CD14-positive monocyte (primary cell): Measurements from ENCODE around the gene TMTC2. TPM values are rescaled to one million over a fixed set of nuclear protein-coding genes. Genes with fewer than 3 reads are reported as not detected.

Experiments used
- DNase-seq, 3 donors: peaks; one replicate each; pipeline ENCODE4 v3.0.0-alpha.2; 2011 to 2022
- H2AFZ ChIP-seq: 2 replicates; pipeline ENCODE4 v1.6.0; 2012; ENCODE audit warnings: mild to moderate bottlenecking, low read depth, low read length, inconsistent platforms; ENCODE audit not compliant: insufficient read depth, poor library complexity, severe bottlenecking
- H3K27ac ChIP-seq, 2 donors: 1 replicate in 1 of 2; 2 replicates in 1 of 2; pipeline ENCODE4 v1.5.1; 2012 to 2013; ENCODE audit warnings: low read length in 2 of 2, control low read depth in 1 of 2, inconsistent platforms in 1 of 2, low read depth in 1 of 2, mild to moderate bottlenecking in 1 of 2
- H3K27me3 ChIP-seq, 2 donors: one replicate each; pipeline versions ENCODE4 v1.6.0 to v1.6.1; 2011 to 2013; ENCODE audit warnings: low read length in 2 of 2; ENCODE audit not compliant: control insufficient read depth in 2 of 2, insufficient read depth in 2 of 2
- H3K36me3 ChIP-seq, 2 donors: replicated peaks in 1 of 2; 1 replicate in 1 of 2; 2 replicates in 1 of 2; pipeline versions ENCODE4 v1.5.1 to v1.6.1; 2012 to 2013; ENCODE audit warnings: low read length in 2 of 2, control low read depth in 1 of 2, inconsistent platforms in 1 of 2, mild to moderate bottlenecking in 1 of 2; ENCODE audit not compliant: insufficient read depth in 2 of 2, control insufficient read depth in 1 of 2
- H3K4me1 ChIP-seq, 2 donors: 1 replicate in 1 of 2; 2 replicates in 1 of 2; pipeline versions ENCODE4 v1.5.1 to v1.6.1; 2012 to 2013; ENCODE audit warnings: low read length in 2 of 2, control low read depth in 1 of 2, inconsistent platforms in 1 of 2, mild to moderate bottlenecking in 1 of 2, moderate library complexity in 1 of 2; ENCODE audit not compliant: insufficient read depth in 2 of 2, control insufficient read depth in 1 of 2
- H3K4me2 ChIP-seq: replicated peaks from 2 replicates; pipeline ENCODE3; 2012; ENCODE audit warnings: low read length, moderate library complexity, mild to moderate bottlenecking; ENCODE audit not compliant: poor library complexity, severe bottlenecking; ENCODE audit errors: extremely low read depth
- H3K4me3 ChIP-seq, 3 experiments: fragments of 200-600 bp in 1 of 3; sonication (generic) in 1 of 3; replicated peaks in 1 of 3; 1 replicate in 2 of 3; 2 replicates in 1 of 3; pipeline ENCODE4 v1.5.1; 2011 to 2013; ENCODE audit warnings: low read length in 3 of 3, mild to moderate bottlenecking in 3 of 3, control low read depth in 2 of 3, low read depth in 2 of 3, inconsistent platforms in 1 of 3, moderate library complexity in 1 of 3
- H3K79me2 ChIP-seq: 2 replicates; pipeline ENCODE4 v1.6.0; 2012; ENCODE audit warnings: mild to moderate bottlenecking, control low read depth, inconsistent platforms, low read length, moderate library complexity; ENCODE audit not compliant: insufficient read depth
- H3K9ac ChIP-seq: 2 replicates; pipeline ENCODE4 v1.6.0; 2017; ENCODE audit warnings: low read length, mild to moderate bottlenecking; ENCODE audit not compliant: insufficient read depth, poor library complexity, severe bottlenecking
- H3K9me3 ChIP-seq, 2 donors: replicated peaks in 1 of 2; 1 replicate in 1 of 2; 2 replicates in 1 of 2; pipeline versions ENCODE4 v1.5.1 to v1.6.1; 2012 to 2013; ENCODE audit warnings: low read length in 2 of 2, control low read depth in 1 of 2; ENCODE audit not compliant: control insufficient read depth in 1 of 2, insufficient read depth in 1 of 2
- H4K20me1 ChIP-seq: 2 replicates; pipeline ENCODE4 v1.6.0; 2012; ENCODE audit warnings: mild to moderate bottlenecking, low read length, control low read depth, moderate library complexity; ENCODE audit not compliant: insufficient read depth
- H3K27ac Mint-ChIP-seq, 7 donors: one replicate each; pipeline ENCODE4 v1.8.0; 2020; ENCODE audit warnings: mild to moderate bottlenecking in 7 of 7, mixed read lengths in 7 of 7, moderate library complexity in 6 of 7, inconsistent platforms in 2 of 7
- H3K27me3 Mint-ChIP-seq, 3 donors: one replicate each; pipeline ENCODE4 v1.8.0; 2021 to 2022; ENCODE audit warnings: low read depth in 3 of 3, mild to moderate bottlenecking in 3 of 3, mixed read lengths in 3 of 3, moderate library complexity in 3 of 3, inconsistent platforms in 1 of 3
- H3K36me3 Mint-ChIP-seq, 2 donors: one replicate each; pipeline ENCODE4 v1.8.0; 2020; ENCODE audit warnings: mixed read lengths in 2 of 2, inconsistent platforms in 1 of 2, mild to moderate bottlenecking in 1 of 2
- H3K4me1 Mint-ChIP-seq: one replicate; pipeline ENCODE4 v1.8.0; 2020; ENCODE audit warnings: mild to moderate bottlenecking, mixed read lengths
- H3K4me3 Mint-ChIP-seq, 2 donors: one replicate each; pipeline ENCODE4 v1.8.0; 2020; ENCODE audit warnings: mild to moderate bottlenecking in 2 of 2, mixed read lengths in 2 of 2, moderate library complexity in 1 of 2
- H3K9me3 Mint-ChIP-seq, 7 donors: one replicate each; pipeline ENCODE4 v1.8.0; 2020 to 2022; ENCODE audit warnings: mixed read lengths in 7 of 7, mild to moderate bottlenecking in 6 of 7, moderate library complexity in 6 of 7, inconsistent platforms in 2 of 7
- CTCF ChIP-seq: fragments of 200-600 bp; IDR thresholded peaks from one replicate; pipeline ENCODE4 v1.8.0; 2022; ENCODE audit warnings: antibody characterized with exemption, mild to moderate bottlenecking
- WGBS: methylation state at CpG from one replicate; pipeline ENCODE4 v1.1.5; 2013; ENCODE audit warnings: missing lambda C conversion rate; ENCODE audit not compliant: insufficient coverage; 5-methylcytosine and 5-hydroxymethylcytosine counted together
- intact Hi-C, 2 donors: fragments of 100-400 bp; cut with micrococcal nuclease; formaldehyde crosslinking; loops; one replicate each; pipeline versions ENCODE4 v1.15.0 to v1.15.1; 2023
- polyA plus RNA-seq, 3 donors: library from polyadenylated mRNA; depleted of rRNA in 1 of 3; unstranded in 2 of 3; stranded (reverse) in 1 of 3; fragments of 300-500 nt in 2 of 3; fragments of >200 nt in 1 of 3; fragmentation: Illumina TruSeq in 2 of 3; gene quantifications; 1 replicate in 2 of 3; 2 replicates in 1 of 3; pipeline ENCODE4 v1.2.3, GENCODE V29; 2012 to 2021

The TMTC2 gene
- polyA plus RNA-seq, 3 donors: 2.5 to 15.7 (median 3.3) TPM

DNA sequence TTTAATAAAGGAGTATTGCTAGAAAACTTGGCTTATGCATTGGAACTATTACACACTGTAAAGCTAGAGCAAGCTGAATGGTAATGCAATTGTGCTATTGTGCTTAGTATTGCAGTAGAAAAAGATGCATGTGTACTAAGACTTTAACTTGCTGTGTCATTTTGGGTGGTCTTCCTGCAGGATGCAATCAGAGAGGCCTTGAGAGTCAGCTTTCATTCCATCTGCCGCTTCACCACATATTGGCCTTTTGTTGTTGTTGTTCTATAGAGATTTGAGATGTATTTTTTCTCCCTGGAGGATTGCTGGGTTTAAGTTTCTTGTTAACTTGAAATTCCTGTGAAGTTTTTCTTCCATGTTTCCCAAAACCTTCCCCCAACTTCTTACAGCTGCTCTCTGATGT lies 449.7 kb downstream of the TMTC2 start:
- Mint-ChIP-seq H3K27ac (no peak overlapping the region), H3K36me3 (peaks cover 24 to 32% of the 10 kb centered on the region in 2 donors), H3K27me3 (no peaks in the 10 kb centered on the region), H3K4me1 (no peaks in the 10 kb centered on the region), H3K9me3 (peaks cover 2 to 18% (median 12%) of the 10 kb centered on the region in 7 donors), H3K4me3 (no peak overlapping the region)
- H3K9ac ChIP-seq: no peak overlapping the region
- DNase-seq: no peak
- H3K4me1 ChIP-seq: no peaks in the 10 kb centered on the region
- no peak overlapping the region for H3K4me3 ChIP-seq
- no CpG with 5 or more reads among the region's 1 CpG for WGBS
- no peaks in the 10 kb centered on the region for H3K27me3 ChIP-seq
- peaks cover 3 to 12% of the 10 kb centered on the region in 2 donors for H3K9me3 ChIP-seq
- no peaks in the 10 kb centered on the region for H3K79me2 ChIP-seq
- no peak overlapping the region for H3K4me2 ChIP-seq
- H3K27ac ChIP-seq: no peak overlapping the region
- H4K20me1 ChIP-seq: no peaks in the 10 kb centered on the region
- H3K36me3 ChIP-seq: peaks cover 16 to 23% of the 10 kb centered on the region in 2 donors
- TF ChIP-seq CTCF: no peak
- H2AFZ ChIP-seq: no peak overlapping the region
- intact Hi-C loops: no loop called here

DNA sequence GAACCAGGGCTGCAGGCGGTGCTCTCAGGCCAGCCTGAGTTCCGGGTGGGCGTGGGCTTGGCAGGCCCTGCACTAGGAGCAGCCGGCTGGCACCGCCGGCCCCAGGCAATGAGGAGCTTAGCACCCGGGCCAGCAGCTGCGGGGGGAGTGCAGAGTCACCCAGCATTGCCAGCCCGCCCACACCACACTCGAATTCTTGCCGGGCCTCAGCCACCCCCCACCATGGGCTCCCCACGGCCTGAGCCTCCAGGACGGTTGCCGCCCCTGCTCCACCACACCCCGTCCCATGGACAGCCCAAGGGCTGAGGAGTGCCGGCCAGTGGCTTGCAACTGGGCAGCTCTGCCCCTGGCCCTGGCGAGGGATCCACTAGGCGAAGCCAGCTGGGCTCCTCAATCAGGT lies 453.4 kb downstream of the TMTC2 start:
- no peak overlapping the region for H3K27ac ChIP-seq
- Mint-ChIP-seq H3K9me3 (peaks cover 7 to 26% (median 22%) of the 10 kb centered on the region in 7 donors), H3K36me3 (peaks cover 4 to 6% of the 10 kb centered on the region in 2 donors), H3K4me3 (no peak overlapping the region), H3K27me3 (peaks cover 0 to 4% (median 0%) of the 10 kb centered on the region in 3 donors), H3K4me1 (no peaks in the 10 kb centered on the region), H3K27ac (no peak overlapping the region)
- H3K79me2 ChIP-seq: no peaks in the 10 kb centered on the region
- no peaks in the 10 kb centered on the region for H3K4me1 ChIP-seq
- H3K9me3 ChIP-seq: peaks cover 3 to 16% of the 10 kb centered on the region in 2 donors
- no peaks in the 10 kb centered on the region for H3K36me3 ChIP-seq
- H3K9ac ChIP-seq: no peak overlapping the region
- over 99% methylated on average over 15 of the region's 18 CpGs for WGBS
- DNase-seq: no peak
- H3K4me3 ChIP-seq: no peak overlapping the region
- no peak overlapping the region for H3K4me2 ChIP-seq
- H4K20me1 ChIP-seq: no peaks in the 10 kb centered on the region
- H3K27me3 ChIP-seq: no peaks in the 10 kb centered on the region
- TF ChIP-seq CTCF: no peak
- no peak overlapping the region for H2AFZ ChIP-seq
- intact Hi-C loops: no loop called here
